ENCODE measurements around the gene TIA1.

DNA sequence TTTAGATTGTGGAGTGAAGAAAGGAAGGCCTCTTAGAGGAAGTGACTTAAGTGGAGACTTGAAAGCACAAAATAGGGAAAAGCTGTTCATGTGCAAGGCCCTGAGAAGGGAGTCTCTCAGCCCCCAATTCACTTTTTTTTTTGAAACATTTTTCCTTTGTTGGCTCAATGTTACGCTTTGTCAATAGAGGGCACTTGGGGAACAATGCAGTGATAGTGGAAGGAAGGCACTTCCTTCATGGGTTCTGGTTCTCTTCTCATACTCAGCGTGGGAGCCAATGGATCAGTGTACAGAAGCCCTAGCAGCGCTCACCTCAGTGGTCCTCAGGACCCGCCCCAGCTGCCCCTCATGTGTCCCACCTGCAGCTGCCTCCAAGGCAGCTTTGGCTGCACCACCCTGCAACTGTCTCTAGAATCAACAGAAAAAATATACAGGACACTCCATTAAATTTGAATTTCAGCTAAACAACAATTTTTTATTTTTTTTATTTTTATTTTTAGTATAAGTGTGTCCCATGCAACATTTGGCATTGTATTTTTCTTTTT is 49.0 kb downstream of the TIA1 start:
- TF ChIP-seq POLR2A (IDR thresholded peaks at IDR 0.05; ENCODE audit: low read depth, low read length), result no peak
- no peak for TF ChIP-seq POLR2AphosphoS5 (IDR thresholded peaks at IDR 0.05; ENCODE audit: low read depth, low read length)
- no peak for TF ChIP-seq TAF1 (IDR thresholded peaks at IDR 0.05; ENCODE audit: low read depth, low read length)

Data from GM12891 (cell line).